Measurements from ENCODE around the gene CNPY1. TPM values are rescaled to one million over a fixed set of nuclear protein-coding genes. Genes with fewer than 3 reads are reported as not detected.

The CNPY1 gene
- total and polyA plus RNA-seq, 4 donors: 0.41 to 0.79 (median 0.66) TPM; not detected in 1

DNA sequence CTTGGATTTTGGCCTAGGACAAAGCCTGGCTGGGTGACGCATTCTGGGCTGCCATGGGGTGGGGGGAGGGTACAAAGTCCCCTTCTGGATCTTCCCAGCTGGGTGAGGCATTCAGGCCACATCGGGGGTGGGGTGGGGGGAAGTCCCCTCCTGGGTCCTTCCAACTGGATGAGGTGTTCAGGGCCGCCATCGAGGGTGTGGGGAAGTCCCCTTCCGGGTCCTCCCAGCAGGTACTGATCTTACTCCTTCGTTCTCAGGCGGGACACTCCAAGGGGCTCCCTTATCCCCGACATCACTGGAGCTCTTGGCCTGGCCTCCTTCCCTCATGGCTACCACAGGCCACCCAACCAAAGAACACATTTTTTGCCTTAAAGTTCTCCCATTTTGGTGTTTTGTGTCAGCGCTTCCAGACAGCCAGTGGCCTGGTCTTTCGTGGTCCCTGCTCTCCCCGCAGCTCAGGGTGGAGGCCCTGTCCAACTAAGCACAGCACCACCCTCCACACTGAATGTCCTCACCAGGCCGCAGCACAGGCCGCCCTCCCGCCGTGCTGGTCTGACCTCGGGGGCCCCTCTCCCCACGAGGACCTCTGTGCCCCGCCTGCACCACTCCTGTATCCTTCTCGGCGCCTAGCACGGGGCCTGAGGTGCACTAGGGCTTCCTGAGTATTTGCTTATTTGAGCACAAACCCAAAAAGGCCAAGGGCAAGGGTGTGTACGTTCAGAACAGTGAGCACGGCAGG, 49.9 kb downstream of the CNPY1 start:
- WGBS (ENCODE audit: insufficient coverage): 87% methylated on average over 23 of the region's 23 CpGs
- DNase-seq (ENCODE audit: low read depth in 4 of 6, low spot score in 6 of 6): no peak
- H3K4me3 ChIP-seq (ENCODE audit: low read depth, low read length): no peak overlapping the region
- H3K9me3 ChIP-seq (ENCODE audit: control insufficient read depth, insufficient read depth, low read length): no peaks in the 10 kb centered on the region
- no peak overlapping the region for H3K27ac ChIP-seq (ENCODE audit: low read depth, low read length)
- no peaks in the 10 kb centered on the region for H3K36me3 ChIP-seq (ENCODE audit: control insufficient read depth, insufficient read depth, low read length)
- H3K27me3 ChIP-seq (ENCODE audit: control insufficient read depth, insufficient read depth, low read length): peaks cover 41% of the 10 kb centered on the region
- peaks cover 5% of the 10 kb centered on the region for H3K4me1 ChIP-seq (ENCODE audit: control insufficient read depth, insufficient read depth, low read length)

DNA sequence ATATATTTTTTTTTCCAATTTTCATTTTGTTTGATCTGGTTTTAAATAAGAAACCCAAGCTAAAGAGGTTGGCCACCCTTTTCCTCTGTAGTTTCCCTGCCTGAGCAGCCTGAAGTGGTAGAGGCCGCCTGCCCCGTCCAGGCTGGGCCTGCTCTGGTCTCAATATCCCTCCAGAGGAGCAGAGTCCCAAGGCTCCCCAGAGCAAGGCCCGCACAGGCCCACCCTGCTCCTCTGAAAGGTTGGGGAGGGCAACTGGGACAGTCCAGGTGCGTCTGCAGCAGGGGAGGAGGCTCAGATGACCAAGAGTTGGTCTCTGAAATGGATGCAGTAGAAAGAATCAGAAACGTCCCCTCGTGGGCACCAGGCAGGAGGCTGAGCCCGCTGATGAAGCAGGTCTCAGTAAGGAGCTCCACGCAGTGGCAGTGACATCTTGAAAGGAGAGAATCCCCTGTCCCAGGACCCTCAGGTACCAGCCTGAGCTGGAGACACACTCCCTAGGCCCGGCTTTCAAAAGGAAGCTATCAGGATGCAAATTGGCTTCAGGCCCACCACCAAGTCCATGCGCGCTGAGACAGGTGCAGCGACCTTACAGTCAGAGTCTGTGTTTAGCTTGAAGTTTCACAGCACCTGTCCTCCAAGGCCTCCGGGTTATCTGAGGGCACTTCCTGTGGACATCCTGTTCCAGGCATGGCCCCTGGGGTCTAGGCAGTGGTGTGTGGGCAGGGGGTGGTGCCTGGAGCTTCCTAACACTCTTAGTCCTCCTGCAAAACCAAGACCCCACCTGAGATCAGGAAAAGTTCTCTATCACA, 50.7 kb downstream of the CNPY1 start:
- 88% methylated on average over 12 of the region's 13 CpGs for WGBS (ENCODE audit: insufficient coverage)
- H3K4me3 ChIP-seq (ENCODE audit: low read depth, low read length): no peak overlapping the region
- no peak for DNase-seq (ENCODE audit: low read depth in 4 of 6, low spot score in 6 of 6)
- peaks cover 41% of the 10 kb centered on the region for H3K27me3 ChIP-seq (ENCODE audit: control insufficient read depth, insufficient read depth, low read length)
- H3K9me3 ChIP-seq (ENCODE audit: control insufficient read depth, insufficient read depth, low read length): no peaks in the 10 kb centered on the region
- H3K4me1 ChIP-seq (ENCODE audit: control insufficient read depth, insufficient read depth, low read length): peaks cover 12% of the 10 kb centered on the region
- H3K27ac ChIP-seq (ENCODE audit: low read depth, low read length): no peak overlapping the region
- H3K36me3 ChIP-seq (ENCODE audit: control insufficient read depth, insufficient read depth, low read length): no peaks in the 10 kb centered on the region

DNA sequence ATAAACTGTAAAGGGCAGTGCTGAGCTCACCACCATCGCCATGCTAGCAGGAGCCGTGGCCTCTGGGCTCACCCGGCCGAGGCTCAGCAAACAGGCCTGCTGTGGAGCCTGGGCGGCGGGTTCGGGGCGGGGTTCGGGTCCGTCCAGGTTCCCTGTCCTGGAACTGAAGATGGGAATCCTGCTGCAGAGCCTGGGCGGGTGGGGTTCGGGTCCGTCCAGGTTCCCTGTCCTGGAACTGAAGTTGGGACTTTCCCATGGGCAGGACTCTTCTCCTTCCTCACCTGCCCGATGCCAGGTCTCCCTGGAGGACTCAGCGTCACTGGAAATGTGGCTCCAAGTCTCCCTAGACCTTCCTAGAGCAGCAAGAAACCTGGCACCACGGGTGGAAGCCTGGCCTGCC, 51.8 kb downstream of the CNPY1 start:
- WGBS (ENCODE audit: insufficient coverage): 95% methylated on average over 16 of the region's 16 CpGs
- no peak overlapping the region for H3K27ac ChIP-seq (ENCODE audit: low read depth, low read length)
- H3K4me1 ChIP-seq (ENCODE audit: control insufficient read depth, insufficient read depth, low read length): peaks cover 21% of the 10 kb centered on the region
- no peak overlapping the region for H3K4me3 ChIP-seq (ENCODE audit: low read depth, low read length)
- H3K36me3 ChIP-seq (ENCODE audit: control insufficient read depth, insufficient read depth, low read length): no peaks in the 10 kb centered on the region
- peaks cover 47% of the 10 kb centered on the region for H3K27me3 ChIP-seq (ENCODE audit: control insufficient read depth, insufficient read depth, low read length)
- no peaks in the 10 kb centered on the region for H3K9me3 ChIP-seq (ENCODE audit: control insufficient read depth, insufficient read depth, low read length)
- no peak for DNase-seq (ENCODE audit: low read depth in 4 of 6, low spot score in 6 of 6)

DNA sequence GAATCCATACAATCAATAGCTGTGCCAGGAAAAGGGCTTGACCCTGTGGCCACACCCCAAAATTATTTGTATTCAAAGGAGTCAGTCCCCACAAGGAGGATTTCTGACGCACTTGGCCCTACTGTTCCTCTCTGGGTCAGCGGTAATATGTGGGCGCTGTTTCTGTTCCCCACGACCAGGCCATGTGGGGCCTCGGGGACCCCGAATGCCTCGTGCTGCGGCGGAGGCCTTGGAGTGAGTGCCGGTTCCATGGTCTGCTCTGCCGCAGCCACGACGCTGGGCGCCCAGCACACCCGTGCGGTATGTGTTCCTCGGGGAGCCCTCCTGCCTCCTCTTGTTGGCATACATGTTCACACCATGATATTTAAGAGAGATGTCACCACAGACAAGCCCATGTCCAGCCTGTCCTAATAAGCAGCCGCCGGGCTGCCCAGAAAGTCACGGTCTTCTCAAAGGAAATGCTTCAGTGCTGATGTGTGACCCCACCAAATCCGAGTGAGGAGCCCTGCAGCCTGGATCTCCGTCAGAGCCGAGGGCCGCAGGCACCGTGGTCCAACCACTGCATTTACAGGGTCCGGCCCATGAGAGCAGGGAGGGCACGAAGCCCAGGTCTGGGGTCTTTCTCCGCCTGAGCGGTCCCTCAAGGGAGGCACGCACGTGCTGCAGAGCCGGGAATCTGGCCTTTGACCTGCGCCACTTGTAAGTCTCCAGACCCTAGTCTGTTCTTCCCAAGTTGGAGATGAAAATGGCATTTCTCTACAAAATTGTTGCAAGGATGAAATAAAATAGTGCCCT, 52.4 kb downstream of the CNPY1 start:
- Histone ChIP-seq H3K27ac (ENCODE audit: low read depth, low read length) (no peak overlapping the region), H3K27me3 (ENCODE audit: control insufficient read depth, insufficient read depth, low read length) (peaks cover 44% of the 10 kb centered on the region), H3K9me3 (ENCODE audit: control insufficient read depth, insufficient read depth, low read length) (no peaks in the 10 kb centered on the region), H3K4me1 (ENCODE audit: control insufficient read depth, insufficient read depth, low read length) (peaks cover 21% of the 10 kb centered on the region), H3K4me3 (ENCODE audit: low read depth, low read length) (no peak overlapping the region), H3K36me3 (ENCODE audit: control insufficient read depth, insufficient read depth, low read length) (no peaks in the 10 kb centered on the region)
- DNase-seq (ENCODE audit: low read depth in 4 of 6, low spot score in 6 of 6): no peak
- WGBS (ENCODE audit: insufficient coverage): 86% methylated on average over 32 of the region's 33 CpGs

DNA sequence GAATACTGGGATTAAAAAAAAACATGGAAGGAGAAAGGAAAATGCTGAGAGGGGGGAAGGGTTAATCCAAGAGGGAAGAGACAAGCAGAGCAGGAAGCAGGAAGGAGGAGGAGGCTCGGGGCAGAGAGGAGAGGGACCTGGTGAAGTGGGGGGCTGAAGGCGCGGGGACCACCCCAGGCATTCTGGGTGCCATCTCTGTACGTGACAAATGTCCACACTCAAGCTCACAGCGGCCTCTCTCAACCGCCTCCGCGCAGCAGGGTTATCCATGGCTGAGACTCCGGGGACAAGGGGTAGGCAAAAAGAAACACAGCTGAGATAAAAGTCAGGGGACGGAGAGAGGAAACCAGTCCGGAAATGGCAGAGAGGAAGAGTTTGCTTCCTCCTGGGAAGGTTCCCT, 54.5 kb downstream of the CNPY1 start:
- no peak for DNase-seq (ENCODE audit: low read depth in 4 of 6, low spot score in 6 of 6)
- Histone ChIP-seq H3K27me3 (ENCODE audit: control insufficient read depth, insufficient read depth, low read length) (peaks cover 34% of the 10 kb centered on the region), H3K4me1 (ENCODE audit: control insufficient read depth, insufficient read depth, low read length) (peaks cover 21% of the 10 kb centered on the region), H3K9me3 (ENCODE audit: control insufficient read depth, insufficient read depth, low read length) (no peaks in the 10 kb centered on the region), H3K27ac (ENCODE audit: low read depth, low read length) (no peak overlapping the region), H3K36me3 (ENCODE audit: control insufficient read depth, insufficient read depth, low read length) (no peaks in the 10 kb centered on the region), H3K4me3 (ENCODE audit: low read depth, low read length) (no peak overlapping the region)
- WGBS (ENCODE audit: insufficient coverage): 77% methylated on average over 2 of the region's 11 CpGs

DNA sequence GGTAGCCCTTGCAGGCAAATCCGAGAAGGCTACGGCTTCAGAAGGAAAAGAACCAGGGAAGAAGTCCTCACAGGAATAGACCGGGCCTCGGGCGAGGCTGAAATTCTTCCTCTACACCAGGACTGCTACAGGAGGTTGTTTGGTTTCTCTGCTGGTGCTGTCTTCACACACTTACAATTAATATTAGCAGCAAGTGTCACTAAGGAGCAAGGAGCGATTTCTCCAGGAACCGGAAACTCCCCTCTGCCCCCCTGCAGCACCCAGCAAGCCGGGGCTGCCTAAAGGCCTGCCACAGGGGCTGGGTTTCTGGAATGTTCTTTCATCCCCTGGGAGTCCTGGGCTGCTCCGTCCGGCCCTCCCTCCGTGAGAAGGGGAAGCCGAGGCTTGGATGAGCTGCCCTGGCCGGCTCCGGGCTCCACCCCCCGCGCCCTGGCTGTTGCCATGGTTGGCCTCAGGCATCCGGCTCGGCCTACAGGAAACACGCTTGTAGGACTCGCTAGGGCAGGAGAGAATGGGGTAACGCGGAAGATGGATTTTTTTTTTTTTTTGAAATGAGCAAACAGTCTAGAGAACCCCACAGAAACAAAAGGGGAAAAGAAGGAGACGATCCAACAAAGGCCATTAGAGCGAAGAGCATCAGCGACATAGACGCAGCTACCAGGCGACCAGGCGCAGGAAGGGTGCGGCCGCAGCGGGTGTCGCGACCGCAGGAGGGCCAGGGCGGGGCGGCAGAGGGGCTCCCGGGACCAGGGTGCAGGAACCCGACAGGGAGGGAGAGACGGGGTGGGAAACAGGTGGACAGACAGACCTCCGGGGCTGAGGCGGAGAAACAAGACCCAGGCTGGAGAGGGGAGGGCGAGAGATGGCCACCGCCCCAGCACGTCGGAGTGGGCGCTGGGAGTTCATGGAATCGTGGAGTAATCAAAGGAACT, 55.4 kb downstream of the CNPY1 start:
- Histone ChIP-seq H3K4me1 (ENCODE audit: control insufficient read depth, insufficient read depth, low read length) (peaks cover 21% of the 10 kb centered on the region), H3K36me3 (ENCODE audit: control insufficient read depth, insufficient read depth, low read length) (no peaks in the 10 kb centered on the region), H3K27me3 (ENCODE audit: control insufficient read depth, insufficient read depth, low read length) (peaks cover 30% of the 10 kb centered on the region), H3K4me3 (ENCODE audit: low read depth, low read length) (peak overlapping the region; percentile 26), H3K9me3 (ENCODE audit: control insufficient read depth, insufficient read depth, low read length) (no peaks in the 10 kb centered on the region), H3K27ac (ENCODE audit: low read depth, low read length) (no peak overlapping the region)
- DNase-seq (ENCODE audit: low read depth in 4 of 6, low spot score in 6 of 6): peak in 2 of 6 donors; percentile 64 to 76
- 19% methylated on average over 38 of the region's 47 CpGs for WGBS (ENCODE audit: insufficient coverage)

DNA sequence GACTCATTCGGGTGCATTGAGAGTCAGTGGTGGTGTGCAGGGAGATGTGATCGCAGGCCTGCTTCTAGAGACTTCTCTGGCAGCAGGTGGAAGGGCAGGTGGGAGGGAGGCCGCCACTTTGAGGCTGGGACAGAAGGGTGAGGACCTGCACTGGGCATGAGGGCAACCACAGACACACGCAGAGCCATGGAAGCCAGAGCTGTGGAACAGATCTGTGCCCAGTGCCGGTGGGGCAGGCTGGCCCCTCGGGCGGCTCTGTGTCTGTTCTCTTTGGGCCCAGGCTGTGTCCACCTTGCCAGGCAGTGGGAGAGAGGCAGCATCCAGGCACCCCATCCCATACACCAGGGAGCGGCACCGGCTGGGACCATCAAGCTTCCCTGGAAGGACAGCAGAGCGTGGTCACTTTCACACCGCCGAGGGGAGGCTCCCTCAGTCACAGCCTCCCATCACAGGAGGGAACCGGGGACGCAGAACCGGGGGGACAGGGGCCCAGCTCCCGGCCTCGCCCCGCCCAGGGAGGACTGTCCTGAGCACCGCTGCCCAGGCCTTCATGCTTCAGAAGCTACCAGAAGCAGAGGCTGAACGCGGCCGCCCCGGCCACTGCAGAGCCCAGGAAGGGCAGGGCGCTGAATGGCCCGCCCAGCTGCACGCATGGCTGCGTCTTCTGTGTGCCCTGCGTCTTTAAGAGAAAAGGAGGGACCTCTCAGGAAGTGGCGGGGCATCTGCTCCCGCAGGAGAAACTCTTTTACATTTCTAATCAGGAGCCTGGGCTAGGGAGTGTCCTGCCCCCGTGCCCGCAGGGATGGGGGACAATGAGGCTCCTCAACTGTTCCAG, 56.3 kb downstream of the CNPY1 start:
- Histone ChIP-seq H3K27me3 (ENCODE audit: control insufficient read depth, insufficient read depth, low read length) (peaks cover 28% of the 10 kb centered on the region), H3K27ac (ENCODE audit: low read depth, low read length) (no peak overlapping the region), H3K9me3 (ENCODE audit: control insufficient read depth, insufficient read depth, low read length) (no peaks in the 10 kb centered on the region), H3K4me3 (ENCODE audit: low read depth, low read length) (peak overlapping the region; percentile 26), H3K4me1 (ENCODE audit: control insufficient read depth, insufficient read depth, low read length) (peaks cover 21% of the 10 kb centered on the region), H3K36me3 (ENCODE audit: control insufficient read depth, insufficient read depth, low read length) (no peaks in the 10 kb centered on the region)
- WGBS (ENCODE audit: insufficient coverage): 46% methylated on average over 31 of the region's 32 CpGs
- DNase-seq (ENCODE audit: low read depth in 4 of 6, low spot score in 6 of 6): peak in 2 of 6 donors; percentile 20 to 42

DNA sequence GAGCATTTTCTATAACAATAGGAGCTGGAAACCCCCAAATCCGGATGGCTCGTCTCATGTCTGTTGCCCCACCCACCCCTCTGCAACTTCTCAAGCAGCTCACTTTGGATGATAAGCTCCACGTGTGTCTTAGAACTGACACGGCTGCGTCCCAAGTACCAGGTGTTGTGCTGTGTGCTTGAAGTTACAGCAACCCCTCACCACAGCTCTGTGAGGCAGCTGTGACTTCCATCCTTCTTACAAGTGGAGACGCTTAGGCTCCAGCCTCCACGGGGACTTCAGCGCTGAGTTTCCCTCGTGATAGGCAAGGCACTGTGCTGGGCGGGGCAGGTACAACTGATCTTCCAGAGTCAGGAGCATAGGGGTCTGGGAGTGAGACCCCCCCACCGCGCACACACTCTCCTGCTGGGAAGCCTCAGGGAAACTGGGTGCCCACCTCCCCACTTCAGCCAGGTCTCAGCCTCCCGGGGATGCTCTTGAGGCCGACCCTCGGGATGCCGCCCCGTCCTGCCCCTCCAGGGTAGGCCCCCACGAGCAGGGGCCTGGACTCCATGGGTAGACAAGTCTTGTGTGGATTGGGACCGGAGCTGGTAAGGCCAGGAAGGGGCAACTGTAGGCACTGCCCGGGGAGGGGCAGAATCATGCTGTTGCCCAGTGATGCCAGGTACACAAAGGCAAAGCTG, 57.1 kb downstream of the CNPY1 start:
- Histone ChIP-seq H3K9me3 (ENCODE audit: control insufficient read depth, insufficient read depth, low read length) (no peaks in the 10 kb centered on the region), H3K4me1 (ENCODE audit: control insufficient read depth, insufficient read depth, low read length) (peaks cover 22% of the 10 kb centered on the region), H3K27me3 (ENCODE audit: control insufficient read depth, insufficient read depth, low read length) (peaks cover 28% of the 10 kb centered on the region), H3K27ac (ENCODE audit: low read depth, low read length) (no peak overlapping the region), H3K36me3 (ENCODE audit: control insufficient read depth, insufficient read depth, low read length) (no peaks in the 10 kb centered on the region), H3K4me3 (ENCODE audit: low read depth, low read length) (no peak overlapping the region)
- no peak for DNase-seq (ENCODE audit: low read depth in 4 of 6, low spot score in 6 of 6)
- WGBS (ENCODE audit: insufficient coverage): 89% methylated on average over 16 of the region's 20 CpGs
